ENCODE data around the gene SIX2. TPM values are rescaled to one million over a fixed set of nuclear protein-coding genes. Genes with fewer than 3 reads are reported as not detected.

SIX2 gene
- total RNA-seq, 1 donor from 2014 or later = not detected

DNA sequence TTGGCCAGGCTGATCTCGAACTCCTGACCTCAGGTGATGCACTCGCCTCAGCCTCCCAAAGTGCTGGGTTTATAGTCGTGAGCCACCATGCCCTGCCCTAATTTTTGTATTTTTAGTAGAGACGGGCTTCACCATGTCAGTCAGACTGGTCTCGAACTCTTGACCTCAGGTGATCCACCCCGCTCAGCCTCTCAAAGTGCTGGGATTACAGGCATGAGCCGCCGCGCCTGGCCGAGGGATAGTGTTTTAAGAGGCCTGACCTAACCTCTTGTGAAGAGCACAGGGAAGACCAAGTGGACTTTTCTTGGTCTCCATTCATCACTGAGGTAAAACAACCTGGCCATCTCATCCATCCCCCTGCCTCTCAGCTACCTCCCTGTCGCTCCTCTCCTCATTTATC is 29.7 kb downstream of the SIX2 start:
- no peaks in the 10 kb centered on the region for H3K79me2 ChIP-seq (ENCODE audit: low read depth)
- H3K27ac Mint-ChIP-seq = no peak overlapping the region
- DNase-seq (ENCODE audit: low spot score) = no peak
- H3K4me1 ChIP-seq = peaks cover 13% of the 10 kb centered on the region
- H3K36me3 Mint-ChIP-seq = no peaks in the 10 kb centered on the region
- no peaks in the 10 kb centered on the region for H3K27me3 ChIP-seq
- H2AFZ ChIP-seq (replicated peaks) = no peak overlapping the region
- H3K4me1 Mint-ChIP-seq = peaks cover 15% of the 10 kb centered on the region
- H3K9me3 ChIP-seq (ENCODE audit: low read depth) = no peaks in the 10 kb centered on the region
- peaks cover 5% of the 10 kb centered on the region for H3K27me3 Mint-ChIP-seq (ENCODE audit: insufficient read depth, low read depth)
- H3K36me3 ChIP-seq = no peaks in the 10 kb centered on the region
- no peak overlapping the region for H3K9ac ChIP-seq
- H3K4me3 Mint-ChIP-seq = no peak overlapping the region
- no peak for TF ChIP-seq EZH2 (IDR thresholded peaks at IDR 0.05)
- no peak for TF ChIP-seq EZH2phosphoT487 (IDR thresholded peaks at IDR 0.05)
- TF ChIP-seq, protein P1, sequence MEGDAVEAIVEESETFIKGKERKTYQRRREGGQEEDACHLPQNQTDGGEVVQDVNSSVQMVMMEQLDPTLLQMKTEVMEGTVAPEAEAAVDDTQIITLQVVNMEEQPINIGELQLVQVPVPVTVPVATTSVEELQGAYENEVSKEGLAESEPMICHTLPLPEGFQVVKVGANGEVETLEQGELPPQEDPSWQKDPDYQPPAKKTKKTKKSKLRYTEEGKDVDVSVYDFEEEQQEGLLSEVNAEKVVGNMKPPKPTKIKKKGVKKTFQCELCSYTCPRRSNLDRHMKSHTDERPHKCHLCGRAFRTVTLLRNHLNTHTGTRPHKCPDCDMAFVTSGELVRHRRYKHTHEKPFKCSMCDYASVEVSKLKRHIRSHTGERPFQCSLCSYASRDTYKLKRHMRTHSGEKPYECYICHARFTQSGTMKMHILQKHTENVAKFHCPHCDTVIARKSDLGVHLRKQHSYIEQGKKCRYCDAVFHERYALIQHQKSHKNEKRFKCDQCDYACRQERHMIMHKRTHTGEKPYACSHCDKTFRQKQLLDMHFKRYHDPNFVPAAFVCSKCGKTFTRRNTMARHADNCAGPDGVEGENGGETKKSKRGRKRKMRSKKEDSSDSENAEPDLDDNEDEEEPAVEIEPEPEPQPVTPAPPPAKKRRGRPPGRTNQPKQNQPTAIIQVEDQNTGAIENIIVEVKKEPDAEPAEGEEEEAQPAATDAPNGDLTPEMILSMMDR (IDR thresholded peaks at IDR 0.05) = no peak
- H3K4me2 ChIP-seq = no peak overlapping the region
- no peaks in the 10 kb centered on the region for H4K20me1 ChIP-seq (ENCODE audit: low read depth)
- H3K27ac ChIP-seq = no peak overlapping the region
- H3F3A ChIP-seq (ENCODE audit: low read depth) = peaks cover 4% of the 10 kb centered on the region
- H3K4me3 ChIP-seq = no peak overlapping the region
- no peaks in the 10 kb centered on the region for H3K9me3 Mint-ChIP-seq

DNA sequence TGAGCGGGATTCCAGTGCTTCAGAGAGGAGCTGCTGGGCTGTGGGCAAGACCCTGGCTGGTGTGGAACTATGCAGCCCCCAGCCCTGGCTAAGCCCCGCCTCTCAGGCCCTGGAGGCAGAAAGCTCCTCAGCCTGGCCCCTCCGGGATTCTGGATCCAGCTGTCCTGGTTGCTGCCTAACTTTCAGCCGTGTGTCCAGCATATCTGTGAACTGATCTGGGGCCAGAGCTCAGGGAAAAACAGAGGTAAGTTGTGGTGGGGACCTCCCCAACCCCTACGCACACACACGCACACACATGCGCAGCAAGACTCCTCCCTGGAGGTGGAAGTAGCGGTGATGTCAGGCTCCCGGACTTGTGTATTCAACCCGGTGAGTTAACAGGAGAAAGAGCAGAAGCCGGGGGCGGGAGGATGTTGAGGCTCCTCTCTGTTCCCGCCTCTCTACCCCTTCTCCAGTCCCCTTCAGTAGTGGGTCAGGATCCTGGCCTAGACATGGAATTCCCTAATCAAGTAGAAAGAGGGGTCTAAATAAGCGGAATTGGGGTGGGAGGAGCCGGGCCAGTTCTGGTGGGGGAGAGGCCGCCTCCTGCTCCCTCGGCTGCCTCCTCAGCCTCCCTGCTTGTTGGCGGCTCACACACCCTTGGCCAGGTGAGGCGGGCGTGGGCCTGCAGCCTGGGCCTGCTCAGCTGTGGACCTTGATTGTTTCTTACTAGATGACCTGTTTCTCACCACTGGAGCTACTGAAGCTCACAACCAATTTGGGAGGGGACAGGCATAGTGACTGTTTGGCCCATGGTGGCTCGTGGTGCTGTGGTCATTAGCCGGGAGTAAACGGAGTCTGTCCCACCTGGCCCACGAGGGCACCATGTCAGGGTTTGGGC is 33.4 kb downstream of the SIX2 start:
- no peaks in the 10 kb centered on the region for H3K9me3 ChIP-seq (ENCODE audit: low read depth)
- Mint-ChIP-seq H3K4me1 (peaks cover 44% of the 10 kb centered on the region), H3K36me3 (no peaks in the 10 kb centered on the region), H3K9me3 (no peaks in the 10 kb centered on the region), H3K27ac (no peak overlapping the region), H3K27me3 (ENCODE audit: insufficient read depth, low read depth) (peaks cover 9% of the 10 kb centered on the region), H3K4me3 (no peak overlapping the region)
- no peak overlapping the region for H3K9ac ChIP-seq
- DNase-seq (ENCODE audit: low spot score) = peak; percentile 46
- H3K4me2 ChIP-seq = peak overlapping the region; percentile 51
- H4K20me1 ChIP-seq (ENCODE audit: low read depth) = no peaks in the 10 kb centered on the region
- peaks cover 32% of the 10 kb centered on the region for H3K4me1 ChIP-seq
- no peak overlapping the region for H3K4me3 ChIP-seq
- H3K27me3 ChIP-seq = no peaks in the 10 kb centered on the region
- H2AFZ ChIP-seq (replicated peaks) = peak overlapping the region; percentile 97
- TF ChIP-seq EZH2phosphoT487 (IDR thresholded peaks at IDR 0.05) (no peak), EZH2 (IDR thresholded peaks at IDR 0.05) (no peak)
- TF ChIP-seq, protein P1 (IDR thresholded peaks at IDR 0.05) = no peak
- H3K36me3 ChIP-seq = no peaks in the 10 kb centered on the region
- peaks cover 36% of the 10 kb centered on the region for H3F3A ChIP-seq (ENCODE audit: low read depth)
- H3K27ac ChIP-seq = no peak overlapping the region
- H3K79me2 ChIP-seq (ENCODE audit: low read depth) = no peaks in the 10 kb centered on the region

DNA sequence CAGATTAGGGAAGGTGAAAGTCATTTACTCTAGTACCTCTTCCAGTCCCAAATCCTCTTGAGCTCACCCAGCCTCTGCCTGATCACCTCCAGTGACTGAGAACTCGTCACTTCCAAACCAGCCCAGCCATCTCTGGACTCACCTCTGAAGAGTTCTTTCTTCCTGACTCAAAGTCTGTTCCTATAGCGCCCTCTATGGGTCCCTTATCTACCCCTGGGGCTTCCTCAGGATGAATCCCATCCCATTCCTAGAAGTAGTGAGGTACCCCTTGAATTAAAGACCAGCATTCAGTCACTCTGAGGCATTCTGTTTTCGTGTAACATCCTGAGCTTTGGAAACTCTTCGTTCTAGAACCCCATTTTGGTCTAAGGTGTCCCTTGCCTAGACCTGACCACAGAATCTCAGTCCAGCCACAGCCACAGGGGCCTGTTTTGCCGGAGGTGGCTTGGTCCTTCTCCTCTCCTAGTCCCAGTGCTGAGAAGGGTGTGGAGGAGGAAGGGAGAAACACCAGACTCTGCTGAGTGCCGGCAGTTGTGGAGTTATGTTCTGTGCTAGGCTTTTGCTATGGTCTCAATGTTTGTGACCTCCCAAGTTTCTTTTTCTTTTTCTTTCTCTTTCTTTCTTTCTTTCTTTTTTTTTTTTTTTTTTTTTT is 35.1 kb downstream of the SIX2 start:
- no peak for TF ChIP-seq EZH2 (IDR thresholded peaks at IDR 0.05)
- TF ChIP-seq, protein P1 (IDR thresholded peaks at IDR 0.05) = peak; percentile 84
- no peak for TF ChIP-seq EZH2phosphoT487 (IDR thresholded peaks at IDR 0.05)
- H3K27me3 Mint-ChIP-seq (ENCODE audit: insufficient read depth, low read depth) = peaks cover 15% of the 10 kb centered on the region

More for the DNA sequence above, 35.1 kb downstream of the SIX2 start:
- Mint-ChIP-seq H3K9me3 (no peaks in the 10 kb centered on the region), H3K4me3 (no peak overlapping the region), H3K27ac (no peak overlapping the region), H3K36me3 (no peaks in the 10 kb centered on the region), H3K4me1 (peaks cover 44% of the 10 kb centered on the region)
- Histone ChIP-seq H3K9ac (no peak overlapping the region), H2AFZ (replicated peaks) (no peak overlapping the region), H3K4me2 (peak overlapping the region; percentile 80), H4K20me1 (ENCODE audit: low read depth) (no peaks in the 10 kb centered on the region), H3K4me3 (no peak overlapping the region), H3K27ac (no peak overlapping the region), H3K36me3 (no peaks in the 10 kb centered on the region), H3K27me3 (no peaks in the 10 kb centered on the region), H3K4me1 (peaks cover 39% of the 10 kb centered on the region), H3F3A (ENCODE audit: low read depth) (peaks cover 39% of the 10 kb centered on the region), H3K9me3 (ENCODE audit: low read depth) (no peaks in the 10 kb centered on the region), H3K79me2 (ENCODE audit: low read depth) (no peaks in the 10 kb centered on the region)
- DNase-seq (ENCODE audit: low spot score) = peak; percentile 93

Data from neural progenitor cell (in vitro differentiated cells).